RWPE1 (cell line): ENCODE results near the gene HRG.
"Not testable (repeated sequence)": the region's sequence is repeated elsewhere in the genome, so short reads cannot be mapped to it uniquely, and the experiment has no call there.

Experiments used
- CTCF ChIA-PET: fragments of 350-600 bp; sonication (Branson Sonifier 250); formaldehyde crosslinking; extraction: SDS; loops from one replicate; lab custom pipeline; 2021; lab: Yijun Ruan, JAX
- POLR2A ChIA-PET: fragments of 400-600 bp; formaldehyde crosslinking; extraction: SDS; loops from one replicate; lab custom pipeline; 2020; ENCODE audit warnings: antibody characterized with exemption; ENCODE audit not compliant: low non-redundant PET; lab: Yijun Ruan, JAX
- DNase-seq: peaks from one replicate; pipeline ENCODE4 v3.0.0; 2012; ENCODE audit warnings: low spot score
- H3K27ac ChIP-seq: fragments of 450-650 bp; 2 replicates; pipeline ENCODE4 v1.5.1; 2017
- TF ChIP-seq, protein P1 (sequence below): fragments of 450-650 bp; conservative IDR thresholded peaks from 2 replicates; pipeline ENCODE4 v1.5.1; 2017; ENCODE audit warnings: low read depth, mild to moderate bottlenecking

Gene HRG

DNA sequence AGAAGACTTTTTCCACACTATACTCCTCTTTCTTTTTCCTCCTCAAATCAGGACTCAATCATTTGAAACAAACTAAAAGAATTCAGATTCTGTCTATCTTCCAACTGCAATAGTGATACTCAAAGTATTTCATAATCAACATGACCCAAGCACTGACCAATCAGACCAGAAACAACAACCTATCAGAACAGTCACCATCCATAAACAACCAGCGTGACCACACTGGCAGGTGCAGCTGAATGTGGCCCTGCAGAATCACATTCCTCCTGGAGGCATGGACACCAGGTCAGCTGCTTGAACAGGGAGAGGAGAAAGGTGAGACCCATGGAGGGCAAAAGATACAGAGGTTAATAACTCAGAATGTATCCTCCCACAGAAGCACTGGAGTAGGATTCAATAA, 13.3 kb downstream of the HRG start:
- ChIA-PET POLR2A (no interaction called here), CTCF (no interaction called here)
- DNase-seq = no peak
- TF ChIP-seq, protein P1, sequence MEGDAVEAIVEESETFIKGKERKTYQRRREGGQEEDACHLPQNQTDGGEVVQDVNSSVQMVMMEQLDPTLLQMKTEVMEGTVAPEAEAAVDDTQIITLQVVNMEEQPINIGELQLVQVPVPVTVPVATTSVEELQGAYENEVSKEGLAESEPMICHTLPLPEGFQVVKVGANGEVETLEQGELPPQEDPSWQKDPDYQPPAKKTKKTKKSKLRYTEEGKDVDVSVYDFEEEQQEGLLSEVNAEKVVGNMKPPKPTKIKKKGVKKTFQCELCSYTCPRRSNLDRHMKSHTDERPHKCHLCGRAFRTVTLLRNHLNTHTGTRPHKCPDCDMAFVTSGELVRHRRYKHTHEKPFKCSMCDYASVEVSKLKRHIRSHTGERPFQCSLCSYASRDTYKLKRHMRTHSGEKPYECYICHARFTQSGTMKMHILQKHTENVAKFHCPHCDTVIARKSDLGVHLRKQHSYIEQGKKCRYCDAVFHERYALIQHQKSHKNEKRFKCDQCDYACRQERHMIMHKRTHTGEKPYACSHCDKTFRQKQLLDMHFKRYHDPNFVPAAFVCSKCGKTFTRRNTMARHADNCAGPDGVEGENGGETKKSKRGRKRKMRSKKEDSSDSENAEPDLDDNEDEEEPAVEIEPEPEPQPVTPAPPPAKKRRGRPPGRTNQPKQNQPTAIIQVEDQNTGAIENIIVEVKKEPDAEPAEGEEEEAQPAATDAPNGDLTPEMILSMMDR = no peak
- no peak overlapping the region for H3K27ac ChIP-seq

DNA sequence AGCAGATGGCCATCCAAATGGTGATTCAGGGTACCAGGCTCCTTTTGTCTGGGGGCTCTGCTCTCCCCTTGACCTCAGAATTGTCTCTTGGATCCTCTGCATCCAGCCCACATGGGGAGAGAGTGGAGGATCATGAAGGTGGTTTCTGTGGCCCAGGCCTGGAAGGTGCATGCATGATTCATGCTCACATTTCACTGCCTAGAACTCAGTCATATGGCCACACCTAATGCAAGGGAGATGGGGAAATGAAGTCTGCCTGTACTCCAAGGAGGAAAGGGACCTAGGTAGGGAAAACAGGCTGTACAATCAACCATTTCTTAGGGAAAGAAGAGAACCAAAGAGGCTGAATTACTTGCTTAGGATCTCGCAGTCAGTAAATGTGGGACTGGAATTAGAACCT, 15.1 kb downstream of the HRG start:
- H3K27ac ChIP-seq = no peak overlapping the region
- TF ChIP-seq, protein P1 = no peak
- ChIA-PET POLR2A (no interaction called here), CTCF (no interaction called here)
- no peak for DNase-seq

DNA sequence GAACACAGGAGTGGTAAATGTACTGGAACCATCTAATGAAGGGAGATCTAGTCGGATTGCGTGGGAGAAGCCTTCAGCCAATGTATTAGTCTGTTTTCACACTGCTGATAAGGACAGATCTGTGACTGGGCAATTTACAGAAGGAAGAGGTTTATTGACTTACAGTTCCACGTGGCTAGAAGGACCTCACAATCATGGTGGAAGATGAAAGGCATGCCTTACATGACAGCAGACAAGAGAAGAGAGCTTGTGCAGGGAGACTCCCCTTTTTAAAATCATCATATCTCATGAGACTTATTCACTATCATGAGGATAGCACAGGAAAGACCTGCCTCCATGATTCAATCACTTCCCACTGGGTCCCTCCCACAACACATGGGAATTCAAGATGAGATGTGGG, 17.0 kb downstream of the HRG start:
- CTCF ChIA-PET = no interaction called here
- H3K27ac ChIP-seq = no peak overlapping the region
- POLR2A ChIA-PET = no interaction called here
- no peak for DNase-seq
- TF ChIP-seq, protein P1 = no peak

DNA sequence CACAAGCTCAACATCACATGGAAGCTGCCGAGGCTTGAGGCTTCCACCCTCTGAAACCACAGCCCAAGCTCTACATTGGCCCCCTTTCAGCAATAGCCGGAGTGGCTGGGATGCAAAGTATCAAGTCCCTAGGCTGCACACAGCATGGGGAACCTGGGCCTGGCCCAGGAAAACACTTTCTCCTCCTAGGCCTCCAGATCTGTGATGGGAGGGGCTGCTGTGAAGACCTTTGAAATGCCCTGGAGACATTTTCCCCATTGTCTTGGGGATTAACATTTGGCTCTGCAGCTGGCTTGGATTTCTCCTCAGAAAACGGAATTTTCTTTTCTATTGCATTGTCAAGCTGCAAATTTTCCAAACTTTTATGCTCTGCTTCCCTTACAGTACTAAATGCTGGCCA, 18.2 kb downstream of the HRG start:
- CTCF ChIA-PET = no interaction called here
- DNase-seq = no peak

DNA sequence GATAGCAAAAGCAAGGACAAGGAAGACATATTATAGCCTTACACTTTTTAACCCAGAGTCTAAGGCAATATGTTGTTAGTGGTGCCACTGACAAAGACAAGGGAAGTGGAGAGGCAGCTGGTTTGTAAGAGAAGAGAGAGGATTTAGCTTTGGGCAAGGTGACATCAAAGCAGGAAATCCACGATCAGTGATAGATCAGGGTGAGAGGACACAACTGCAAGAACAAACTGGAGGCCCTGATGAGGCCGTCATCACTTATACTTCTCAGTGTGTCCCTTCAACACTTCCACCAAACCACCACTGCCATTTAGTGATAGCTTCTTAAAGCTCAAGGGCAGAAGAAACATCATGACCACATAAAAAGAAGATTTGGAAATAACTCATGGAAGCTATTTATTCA, 20.7 kb downstream of the HRG start:
- CTCF ChIA-PET, H3K27ac ChIP-seq, DNase-seq: not testable (repeated sequence)
- POLR2A ChIA-PET = interaction anchor here (0.7 kb wide), 1 partner anchor 390 kb away, joined by 6 read pairs; no protein-coding TSS in a partner anchor

More for the DNA sequence above, 18.2 kb downstream of the HRG start:
- POLR2A ChIA-PET = no interaction called here
- no peak overlapping the region for H3K27ac ChIP-seq
- TF ChIP-seq, protein P1 = no peak

DNA sequence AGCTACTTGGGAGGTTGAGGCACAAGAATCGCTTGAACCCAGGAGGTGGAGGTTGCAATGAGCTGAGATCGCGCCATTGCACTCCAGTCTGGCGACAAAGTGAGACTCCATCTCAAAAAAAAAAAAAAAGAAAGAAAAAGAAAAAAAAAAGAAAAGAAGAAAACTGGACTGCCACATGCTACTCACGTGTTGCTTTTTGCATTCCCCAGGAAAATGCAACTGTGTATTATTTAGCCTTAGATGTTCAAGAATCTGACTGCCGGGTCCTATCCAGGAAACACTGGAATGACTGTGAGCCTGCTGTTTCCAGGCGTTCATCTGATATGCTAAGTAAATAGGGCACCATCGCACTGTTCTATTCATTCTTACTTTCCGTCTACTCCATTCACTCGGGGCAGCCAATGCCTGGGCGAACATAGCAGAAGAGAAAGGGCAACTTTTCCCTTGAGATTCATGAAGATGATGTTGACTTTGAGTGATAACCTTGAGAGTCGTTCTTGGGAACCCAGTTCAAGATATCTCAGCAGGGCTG, 21.4 kb downstream of the HRG start:
- no peak for DNase-seq
- H3K27ac ChIP-seq = no peak overlapping the region
- TF ChIP-seq, protein P1 = no peak
- CTCF ChIA-PET = no interaction called here
- POLR2A ChIA-PET = interaction anchor here (0.6 to 0.7 kb wide), 2 partner anchors 65 to 390 kb away, joined by 4 to 6 read pairs; no protein-coding TSS in a partner anchor

DNA sequence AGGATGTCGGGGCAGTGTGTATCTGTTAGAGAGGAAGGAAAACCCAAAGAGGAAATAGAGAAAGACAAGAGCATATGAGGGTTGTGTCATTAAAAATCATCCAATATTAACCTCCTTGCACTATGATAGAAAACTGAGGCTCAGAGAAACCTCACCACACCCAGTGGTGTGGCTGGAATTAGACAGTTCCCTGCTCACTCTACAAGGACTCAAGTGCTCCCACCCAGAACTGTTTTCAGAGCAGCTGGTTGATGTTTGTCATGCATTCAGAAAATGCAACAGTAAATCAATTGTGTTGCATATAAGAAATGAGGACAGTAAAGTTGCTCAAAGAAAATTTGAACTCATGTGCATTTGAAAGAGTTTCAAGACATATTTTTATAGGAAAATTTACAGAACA, 24.5 kb downstream of the HRG start:
- CTCF ChIA-PET, POLR2A ChIA-PET, H3K27ac ChIP-seq, DNase-seq: not testable (repeated sequence)

DNA sequence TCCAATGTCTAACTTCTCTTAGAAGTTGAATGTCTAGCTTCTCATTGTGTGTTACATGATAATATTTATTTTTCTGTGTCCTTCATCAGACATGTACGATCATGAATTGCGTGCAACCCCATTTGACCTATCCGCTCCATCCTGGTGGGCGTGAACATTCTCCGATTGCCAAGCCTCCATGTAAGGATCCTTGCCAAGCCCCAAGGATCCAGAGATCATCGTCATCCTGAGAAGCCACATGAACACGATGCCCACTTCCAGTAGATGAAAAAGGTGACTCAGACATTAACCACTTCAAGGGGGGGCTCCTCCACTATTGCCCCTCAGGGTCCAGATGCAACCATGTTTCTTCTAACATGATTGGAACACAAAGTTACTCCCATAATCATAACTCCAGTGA, 25.9 kb downstream of the HRG start:
- ChIA-PET CTCF (interaction anchor here (0.6 kb wide), 1 partner anchor 401 kb away, joined by 3 read pairs; no protein-coding TSS in a partner anchor), POLR2A (no interaction called here)
- no peak overlapping the region for H3K27ac ChIP-seq
- no peak for DNase-seq
- TF ChIP-seq, protein P1 = no peak
